ENCODE measurements around the gene CYP2B6. TPM values are rescaled to one million over a fixed set of nuclear protein-coding genes. Genes with fewer than 3 reads are reported as not detected.

The CYP2B6 gene
- total and polyA plus RNA-seq, 2 donors from 2014 or later = 0.31 to 10.0 TPM

GRCh38 chr19:41018736-41019290, 27.7 kb downstream of the CYP2B6 start:
- Histone ChIP-seq H3K4me1 (ENCODE audit: control insufficient read depth in 2 of 3, insufficient read depth in 2 of 3, low read depth in 1 of 3, low read length in 3 of 3) (no peaks in the 10 kb centered on the region), H3K9me3 (ENCODE audit: control insufficient read depth in 2 of 3, insufficient read depth in 1 of 3, low read length in 3 of 3) (no peaks in the 10 kb centered on the region), H3K4me3 (ENCODE audit: low read length in 3 of 3) (no peak overlapping the region), H3K36me3 (ENCODE audit: control insufficient read depth in 2 of 3, insufficient read depth in 3 of 3, low read length in 3 of 3) (no peaks in the 10 kb centered on the region), H3K27ac (ENCODE audit: low read depth in 2 of 2, low read length in 2 of 2) (no peak overlapping the region), H3K9ac (ENCODE audit: low read length in 3 of 3) (no peak overlapping the region), H3K27me3 (ENCODE audit: control insufficient read depth, insufficient read depth, low read length) (no peaks in the 10 kb centered on the region)
- FAIRE-seq = no peak
- TF ChIP-seq, protein P1, sequence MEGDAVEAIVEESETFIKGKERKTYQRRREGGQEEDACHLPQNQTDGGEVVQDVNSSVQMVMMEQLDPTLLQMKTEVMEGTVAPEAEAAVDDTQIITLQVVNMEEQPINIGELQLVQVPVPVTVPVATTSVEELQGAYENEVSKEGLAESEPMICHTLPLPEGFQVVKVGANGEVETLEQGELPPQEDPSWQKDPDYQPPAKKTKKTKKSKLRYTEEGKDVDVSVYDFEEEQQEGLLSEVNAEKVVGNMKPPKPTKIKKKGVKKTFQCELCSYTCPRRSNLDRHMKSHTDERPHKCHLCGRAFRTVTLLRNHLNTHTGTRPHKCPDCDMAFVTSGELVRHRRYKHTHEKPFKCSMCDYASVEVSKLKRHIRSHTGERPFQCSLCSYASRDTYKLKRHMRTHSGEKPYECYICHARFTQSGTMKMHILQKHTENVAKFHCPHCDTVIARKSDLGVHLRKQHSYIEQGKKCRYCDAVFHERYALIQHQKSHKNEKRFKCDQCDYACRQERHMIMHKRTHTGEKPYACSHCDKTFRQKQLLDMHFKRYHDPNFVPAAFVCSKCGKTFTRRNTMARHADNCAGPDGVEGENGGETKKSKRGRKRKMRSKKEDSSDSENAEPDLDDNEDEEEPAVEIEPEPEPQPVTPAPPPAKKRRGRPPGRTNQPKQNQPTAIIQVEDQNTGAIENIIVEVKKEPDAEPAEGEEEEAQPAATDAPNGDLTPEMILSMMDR (IDR thresholded peaks at IDR 0.05; ENCODE audit: borderline replicate concordance, extremely low read depth, insufficient read depth) = no peak
- no peak for DNase-seq
- intact Hi-C loops (cut with DNase I) = no loop called here

DNA sequence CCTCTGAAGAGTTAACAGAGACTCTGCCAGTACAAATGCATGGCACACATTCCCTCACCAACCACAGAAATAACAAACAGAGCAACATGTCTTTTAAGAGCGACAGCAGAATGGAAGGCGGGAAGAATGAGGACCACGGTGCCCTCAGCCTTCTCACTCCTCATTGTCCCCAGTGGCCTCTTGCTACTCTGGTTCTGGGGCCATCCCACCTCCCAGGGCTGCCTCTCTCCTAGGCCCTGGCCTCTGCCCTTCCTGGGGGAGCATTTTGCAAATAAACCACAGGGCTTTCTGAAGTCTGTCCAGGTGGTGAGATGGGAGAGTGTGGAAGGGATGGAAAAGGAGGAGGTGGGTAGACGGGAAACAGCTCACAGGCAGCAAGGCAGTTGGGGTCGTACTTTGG, 28.3 kb downstream of the CYP2B6 start:
- TF ChIP-seq, protein P1 (IDR thresholded peaks at IDR 0.05; ENCODE audit: borderline replicate concordance, extremely low read depth, insufficient read depth) = no peak
- H3K9ac ChIP-seq (ENCODE audit: low read length in 3 of 3) = no peak overlapping the region
- no peaks in the 10 kb centered on the region for H3K9me3 ChIP-seq (ENCODE audit: control insufficient read depth in 2 of 3, insufficient read depth in 1 of 3, low read length in 3 of 3)
- no peaks in the 10 kb centered on the region for H3K36me3 ChIP-seq (ENCODE audit: control insufficient read depth in 2 of 3, insufficient read depth in 3 of 3, low read length in 3 of 3)
- no peak overlapping the region for H3K4me3 ChIP-seq (ENCODE audit: low read length in 3 of 3)
- H3K4me1 ChIP-seq (ENCODE audit: control insufficient read depth in 2 of 3, insufficient read depth in 2 of 3, low read depth in 1 of 3, low read length in 3 of 3) = no peaks in the 10 kb centered on the region
- intact Hi-C loops (cut with DNase I) = no loop called here
- FAIRE-seq = no peak
- no peak overlapping the region for H3K27ac ChIP-seq (ENCODE audit: low read depth in 2 of 2, low read length in 2 of 2)
- DNase-seq = no peak
- H3K27me3 ChIP-seq (ENCODE audit: control insufficient read depth, insufficient read depth, low read length) = no peaks in the 10 kb centered on the region

DNA sequence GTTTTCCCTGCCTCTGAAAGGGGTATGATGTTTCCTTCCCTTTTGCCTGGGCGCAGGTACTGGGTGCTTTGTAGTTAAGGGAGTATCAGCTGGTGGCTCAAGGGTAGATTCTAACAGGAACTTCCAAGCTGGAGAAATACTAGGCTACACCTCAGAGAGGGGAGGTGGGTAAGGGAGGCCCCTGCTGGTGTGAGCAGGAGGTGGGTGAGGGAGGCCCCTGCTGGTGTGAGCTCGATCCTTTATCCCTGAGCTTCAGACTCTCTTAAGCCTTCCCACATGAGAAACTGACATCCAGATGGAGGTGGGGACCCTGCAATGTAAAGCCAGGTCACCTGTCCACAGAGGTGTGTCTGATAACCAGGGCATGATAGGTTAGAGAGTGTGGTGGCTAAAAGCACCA, 32.1 kb downstream of the CYP2B6 start:
- TF ChIP-seq, protein P1 (IDR thresholded peaks at IDR 0.05; ENCODE audit: borderline replicate concordance, extremely low read depth, insufficient read depth) = no peak
- no peak for FAIRE-seq
- intact Hi-C loops (cut with DNase I) = no loop called here

DNA sequence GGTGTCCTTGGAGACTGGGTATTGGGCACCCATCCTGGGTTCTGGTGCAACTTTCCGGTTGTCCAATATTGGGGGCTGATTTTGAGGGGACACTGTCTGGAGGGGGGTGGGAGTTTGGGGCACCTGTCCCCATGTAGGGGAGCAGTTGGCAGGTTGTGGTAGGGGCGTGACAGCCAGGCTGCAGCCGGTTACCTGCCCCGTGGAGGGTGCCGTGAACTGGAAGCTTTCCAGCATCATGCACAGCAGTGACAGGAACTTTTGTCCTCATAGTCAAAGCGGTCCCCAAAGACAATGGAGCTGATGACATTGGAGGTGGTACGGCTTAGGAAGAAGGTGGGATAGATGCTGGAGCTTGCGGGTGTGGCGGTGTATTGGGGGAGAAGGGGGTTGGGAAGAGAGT, 34.3 kb downstream of the CYP2B6 start:
- no peaks in the 10 kb centered on the region for H3K27me3 ChIP-seq (ENCODE audit: control insufficient read depth, insufficient read depth, low read length)
- no peak for FAIRE-seq
- intact Hi-C loops (cut with DNase I) = no loop called here
- H3K36me3 ChIP-seq (ENCODE audit: control insufficient read depth in 2 of 3, insufficient read depth in 3 of 3, low read length in 3 of 3) = no peaks in the 10 kb centered on the region
- H3K4me1 ChIP-seq (ENCODE audit: control insufficient read depth in 2 of 3, insufficient read depth in 2 of 3, low read depth in 1 of 3, low read length in 3 of 3) = no peaks in the 10 kb centered on the region
- no peaks in the 10 kb centered on the region for H3K9me3 ChIP-seq (ENCODE audit: control insufficient read depth in 2 of 3, insufficient read depth in 1 of 3, low read length in 3 of 3)
- H3K9ac ChIP-seq (ENCODE audit: low read length in 3 of 3) = no peak overlapping the region
- TF ChIP-seq, protein P1 (IDR thresholded peaks at IDR 0.05; ENCODE audit: borderline replicate concordance, extremely low read depth, insufficient read depth) = no peak
- DNase-seq = no peak
- no peak overlapping the region for H3K4me3 ChIP-seq (ENCODE audit: low read length in 3 of 3)
- no peak overlapping the region for H3K27ac ChIP-seq (ENCODE audit: low read depth in 2 of 2, low read length in 2 of 2)

More for the DNA sequence above, 32.1 kb downstream of the CYP2B6 start:
- H3K4me3 ChIP-seq (ENCODE audit: low read length in 3 of 3) = no peak overlapping the region
- H3K4me1 ChIP-seq (ENCODE audit: control insufficient read depth in 2 of 3, insufficient read depth in 2 of 3, low read depth in 1 of 3, low read length in 3 of 3) = no peaks in the 10 kb centered on the region
- H3K9me3 ChIP-seq (ENCODE audit: control insufficient read depth in 2 of 3, insufficient read depth in 1 of 3, low read length in 3 of 3) = no peaks in the 10 kb centered on the region
- no peak for DNase-seq
- H3K27me3 ChIP-seq (ENCODE audit: control insufficient read depth, insufficient read depth, low read length) = no peaks in the 10 kb centered on the region
- no peaks in the 10 kb centered on the region for H3K36me3 ChIP-seq (ENCODE audit: control insufficient read depth in 2 of 3, insufficient read depth in 3 of 3, low read length in 3 of 3)
- H3K27ac ChIP-seq (ENCODE audit: low read depth in 2 of 2, low read length in 2 of 2) = no peak overlapping the region
- H3K9ac ChIP-seq (ENCODE audit: low read length in 3 of 3) = no peak overlapping the region

Data from kidney (tissue), 14 donors.